Stimulated activated CD8-positive, alpha-beta memory T cell treated with anti-CD3 and anti-CD28 coated beads, Interleukin-12 subunit alpha, Interleukin-12 subunit beta, amount 100 ng/mL, for 24 hours (primary cell): ENCODE results near the gene MTO1.
"Not testable (repeated sequence)": the region's sequence is repeated elsewhere in the genome, so short reads cannot be mapped to it uniquely, and the experiment has no call there.

ENCODE experiments used
- DNase-seq: peaks from one replicate; pipeline ENCODE4 v3.0.0-alpha.2; 2020; ENCODE audit errors: extremely low read depth

The MTO1 gene

DNA sequence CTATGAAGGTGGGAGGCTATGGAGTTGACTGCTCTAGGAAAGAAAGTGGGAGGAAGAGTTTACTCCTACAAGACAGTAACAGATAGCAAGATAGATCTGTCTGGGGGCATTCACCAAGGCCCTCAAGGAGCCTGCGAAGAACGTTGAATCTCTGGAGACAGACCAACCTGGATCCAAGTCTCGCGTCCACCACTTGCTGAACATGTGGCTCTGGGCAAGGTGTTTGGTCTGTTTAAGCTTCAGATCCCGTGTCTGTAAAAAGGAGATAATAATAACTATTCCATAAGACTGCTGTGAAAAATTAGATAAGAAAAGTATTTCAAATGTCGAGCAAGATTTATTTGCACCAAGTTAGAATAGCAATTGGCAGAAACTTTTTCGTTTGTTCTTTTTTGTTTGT lies 67.4 kb downstream of the MTO1 start:
- DNase-seq = no peak

DNA sequence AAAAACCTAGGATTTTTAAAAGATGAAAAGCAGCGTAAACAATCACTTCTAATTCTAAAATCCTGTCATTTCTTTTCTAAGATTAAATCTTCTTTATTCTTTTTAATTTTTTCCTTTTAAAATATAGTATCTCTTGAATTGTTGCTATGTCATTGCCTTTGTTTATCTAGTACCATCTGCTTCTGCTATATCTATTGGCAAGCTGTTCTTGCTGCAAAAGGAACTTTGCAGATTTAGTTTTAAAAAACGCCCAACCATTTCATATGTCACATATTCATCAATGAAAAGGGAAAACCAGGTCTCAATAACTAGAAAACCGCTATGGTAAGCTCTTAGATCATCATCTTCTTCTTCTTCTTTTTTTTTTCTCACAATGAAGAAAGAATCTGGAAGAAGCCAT lies 70.8 kb downstream of the MTO1 start:
- DNase-seq = no peak

DNA sequence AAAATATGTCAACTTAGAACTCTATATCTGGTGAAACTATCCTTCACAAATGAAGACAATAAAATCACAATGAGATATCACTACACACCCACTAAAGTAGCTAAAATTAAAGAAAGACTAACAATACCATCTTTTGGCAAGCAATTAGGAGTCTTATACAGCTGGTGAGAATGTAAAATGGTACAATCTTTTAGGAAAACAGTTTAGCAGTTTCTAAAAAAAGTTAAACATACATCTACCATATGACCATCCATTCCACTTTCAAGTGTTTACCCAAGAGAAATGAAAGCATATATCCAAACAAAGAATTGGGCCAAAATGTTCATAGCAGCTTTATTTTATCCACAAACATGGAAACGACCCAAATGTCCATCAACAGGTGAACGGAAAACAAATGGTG lies 73.1 kb downstream of the MTO1 start:
- DNase-seq = no peak

DNA sequence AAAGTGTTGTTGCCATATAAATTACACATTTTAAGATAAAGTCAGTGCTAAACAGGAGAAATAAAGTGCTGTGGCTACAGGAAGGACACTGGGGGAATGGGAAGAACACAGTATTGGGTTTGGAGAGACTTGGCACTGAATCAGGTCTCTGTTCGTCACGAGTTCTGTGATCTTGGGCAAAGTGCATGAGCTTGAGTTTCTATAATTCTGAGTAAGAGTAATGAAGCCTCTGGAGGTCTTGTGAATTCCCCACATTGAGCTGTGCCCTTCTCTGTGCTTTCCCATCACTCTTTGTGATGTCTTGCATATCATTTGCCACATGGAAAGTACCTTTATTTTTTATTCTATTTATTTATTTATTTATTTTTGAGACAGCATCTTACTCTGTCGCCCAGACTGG lies 76.1 kb downstream of the MTO1 start:
- DNase-seq = no peak

DNA sequence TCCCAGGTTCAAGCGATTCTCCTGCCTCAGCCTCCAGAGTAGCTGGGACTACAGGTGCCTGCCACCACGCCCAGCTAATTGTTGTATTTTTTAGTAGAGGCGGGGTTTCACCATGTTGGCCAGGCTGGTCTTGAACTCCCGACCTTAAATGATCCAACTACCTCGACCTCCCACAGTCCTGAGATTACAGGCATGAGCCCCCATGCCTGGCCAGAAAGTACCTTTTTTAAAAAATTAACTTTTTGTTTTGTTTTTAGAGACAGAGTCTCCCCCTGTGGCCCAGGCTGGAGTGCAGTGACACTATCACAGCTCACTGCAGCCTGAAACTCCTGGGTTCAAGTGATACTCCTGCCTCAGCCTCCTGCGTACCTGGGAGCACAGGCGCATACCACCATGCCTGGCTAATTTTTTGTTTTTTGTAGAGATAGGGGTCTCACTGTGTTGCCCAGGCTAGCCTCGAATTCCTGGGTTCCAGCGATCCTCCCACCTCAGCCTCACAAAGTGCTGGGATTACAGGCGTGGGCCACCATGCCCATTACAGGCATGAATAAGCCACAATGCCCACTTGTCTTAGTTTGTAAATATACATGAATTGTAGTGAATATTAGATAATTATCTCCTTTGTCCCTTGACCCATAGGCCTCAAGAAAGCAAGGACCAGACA lies 76.7 kb downstream of the MTO1 start:
- DNase-seq = no peak

DNA sequence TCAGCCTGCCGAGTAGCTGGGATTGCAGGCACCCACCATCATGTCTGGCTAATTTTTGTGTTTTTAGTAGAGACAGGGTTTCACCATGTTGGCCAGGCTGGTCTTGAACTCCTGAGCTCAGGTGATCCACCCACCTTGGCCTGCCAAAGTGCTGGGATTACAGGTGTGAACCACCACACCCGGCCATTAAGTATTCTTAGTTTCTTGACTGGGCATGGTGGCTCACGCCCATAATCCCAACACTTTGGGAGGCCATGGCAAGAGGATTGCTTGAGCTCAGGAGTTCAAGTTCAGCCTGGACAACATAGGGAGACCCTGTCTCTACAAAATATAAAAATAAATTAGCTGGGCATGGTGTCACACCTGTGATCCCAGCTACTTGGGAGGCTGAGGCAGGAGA lies 80.9 kb downstream of the MTO1 start:
- DNase-seq = not testable (repeated sequence)

DNA sequence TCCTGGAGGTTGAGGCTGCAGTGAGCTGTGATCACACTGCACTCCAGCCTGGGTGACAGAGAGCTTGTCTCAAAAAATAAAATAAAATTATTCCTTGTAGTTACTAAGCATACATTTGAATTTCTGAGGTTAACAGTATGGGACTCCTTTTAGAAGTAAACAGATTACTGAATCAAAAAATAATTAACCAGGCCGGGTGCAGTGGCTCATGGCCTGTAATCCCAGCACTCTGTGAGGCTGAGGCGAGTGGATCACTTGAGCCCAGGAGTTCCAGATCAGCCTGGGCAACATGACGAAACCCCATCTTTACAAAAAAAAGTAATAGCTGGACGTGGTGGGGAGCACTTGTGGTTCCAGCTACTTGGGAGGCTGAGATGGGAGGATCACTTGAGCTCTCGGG lies 81.4 kb downstream of the MTO1 start:
- DNase-seq = no peak

DNA sequence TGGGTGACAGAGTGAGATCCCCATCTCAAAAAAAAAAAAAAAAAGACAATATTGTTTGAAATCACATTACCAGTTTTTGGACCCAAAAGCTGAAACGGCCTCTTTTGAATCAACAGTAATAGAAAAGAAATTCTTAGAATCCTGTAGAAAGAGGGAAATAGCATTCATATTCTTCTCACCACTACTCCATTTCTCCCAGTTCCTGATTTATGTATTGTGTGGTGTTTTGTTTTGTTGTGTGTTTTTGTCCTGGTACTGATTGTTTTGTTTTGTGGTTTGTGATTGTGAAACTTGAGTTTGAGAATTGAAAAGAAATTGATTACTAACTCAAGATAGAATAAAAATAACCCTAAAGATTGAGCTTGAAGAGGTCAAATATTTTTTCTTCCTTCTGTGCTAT lies 85.5 kb downstream of the MTO1 start:
- DNase-seq = no peak

DNA sequence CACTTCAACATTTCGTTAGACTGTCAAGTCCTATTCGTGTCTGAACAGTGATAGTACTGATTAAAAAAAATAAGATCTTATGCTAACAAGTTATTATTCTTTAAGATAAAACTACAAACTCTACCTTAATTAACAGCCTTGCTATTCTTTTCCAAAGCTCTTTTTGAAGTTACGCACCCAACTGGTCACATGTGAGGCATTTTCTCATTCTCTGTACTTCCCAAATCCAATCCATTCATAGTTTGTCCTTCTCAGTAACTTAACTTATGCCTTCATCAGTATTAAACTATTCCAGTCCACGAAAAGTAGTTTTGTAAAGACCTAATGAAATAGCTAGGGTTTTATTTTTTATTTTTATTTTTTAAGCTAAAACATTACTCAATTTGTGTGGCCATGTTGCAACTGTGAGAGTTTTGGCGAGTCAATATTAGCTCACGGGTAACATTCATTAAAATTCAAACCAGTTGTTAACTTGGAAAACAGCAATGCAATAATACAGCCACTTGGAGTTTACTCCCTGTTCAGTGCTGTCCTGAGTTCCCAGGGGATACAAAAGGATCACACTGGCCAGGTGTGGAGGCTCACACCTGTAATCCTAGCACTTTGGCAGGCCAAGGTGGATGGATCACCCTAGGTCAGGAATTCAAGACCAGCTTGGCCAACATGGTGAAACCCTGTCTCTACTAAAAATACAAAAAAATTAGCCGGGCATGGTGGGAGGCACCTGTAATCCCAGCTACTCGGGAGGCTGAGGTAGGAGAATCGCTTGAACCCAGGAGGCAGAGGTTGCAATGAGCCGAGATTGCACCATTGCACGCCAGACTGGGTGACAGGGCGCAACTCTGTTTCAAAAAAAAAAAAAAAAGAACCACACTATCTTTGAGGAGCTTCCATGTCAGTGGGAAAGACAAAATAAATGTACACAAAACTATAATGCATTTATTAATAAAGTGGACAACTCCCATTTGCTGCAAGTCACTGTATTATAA lies 87.2 kb downstream of the MTO1 start:
- no peak for DNase-seq

DNA sequence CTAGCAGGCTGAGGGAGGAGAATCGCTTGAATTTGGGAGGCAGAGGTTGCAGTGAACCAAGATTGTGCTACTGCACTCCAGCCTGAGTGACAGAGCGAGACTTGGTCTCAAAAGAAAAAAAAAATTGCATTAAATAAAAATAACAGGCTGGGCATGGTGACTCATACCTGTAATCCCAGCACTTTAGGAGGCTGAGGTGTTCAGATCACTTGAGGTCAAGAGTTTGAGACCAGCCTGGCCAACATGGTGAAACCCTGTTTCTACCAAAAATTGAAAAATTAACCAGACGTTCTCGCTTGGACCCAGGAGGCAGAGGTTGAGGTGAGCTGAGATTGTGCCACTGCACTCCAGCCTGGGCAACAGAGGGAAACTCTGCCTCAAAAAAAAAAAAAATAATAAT lies 89.6 kb downstream of the MTO1 start:
- DNase-seq = not testable (repeated sequence)

DNA sequence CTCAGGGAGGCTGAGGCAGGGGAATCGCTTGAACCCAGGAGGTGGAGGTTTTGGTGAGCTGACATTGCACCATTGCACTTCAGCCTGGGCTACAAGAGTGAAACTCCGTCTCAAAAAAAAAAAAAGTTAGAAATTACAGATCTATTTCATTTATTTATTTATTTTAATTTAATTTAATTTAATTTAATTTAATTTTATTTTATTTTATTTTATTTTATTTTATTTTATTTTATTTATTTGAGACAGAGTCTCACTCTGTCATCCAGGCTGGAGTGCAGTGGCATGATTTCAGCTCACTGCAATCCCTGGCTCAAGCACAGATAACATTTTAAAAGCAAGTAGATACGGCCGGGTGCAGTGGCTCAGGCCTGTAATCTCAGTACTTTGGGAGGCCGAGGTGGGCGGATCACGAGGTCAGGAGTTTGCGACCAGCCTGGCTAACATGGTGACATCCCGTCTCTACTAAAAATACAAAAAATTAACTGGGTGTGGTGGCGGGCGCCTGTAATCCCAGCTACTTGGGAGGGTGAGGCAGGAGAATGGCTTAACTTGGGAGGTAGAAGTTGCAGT lies 93.9 kb downstream of the MTO1 start:
- not testable (repeated sequence) for DNase-seq

DNA sequence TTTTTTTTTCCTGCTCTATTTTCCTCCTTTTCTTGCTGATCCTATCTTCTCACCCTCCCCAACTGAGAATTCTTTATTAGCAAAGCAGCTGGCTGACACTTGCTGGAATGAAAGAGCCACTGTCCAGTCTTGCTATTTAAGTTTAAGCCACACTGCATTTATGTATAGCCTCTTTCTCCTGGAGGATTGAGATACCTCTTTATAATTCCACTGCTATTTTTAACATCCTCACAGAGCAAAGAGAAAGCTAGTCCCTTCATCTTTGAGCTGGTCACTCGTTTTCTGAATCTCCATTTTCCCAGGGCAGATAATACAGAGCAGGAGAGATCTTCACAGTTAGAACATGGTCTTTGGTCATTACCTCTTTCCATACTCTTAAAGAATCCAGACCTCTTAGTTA lies 95.3 kb downstream of the MTO1 start:
- DNase-seq = no peak
